Activated naive CD8-positive, alpha-beta T cell treated with anti-CD3 and anti-CD28 coated beads, Interleukin-2, amount 50 U/mL, for 16 hours (primary cell): Measurements from ENCODE around the gene UCP3.

Experiments
- DNase-seq: peaks from one replicate; pipeline ENCODE4 v3.0.0-alpha.2; 2020; ENCODE audit warnings: low read depth, low spot score

Gene UCP3, protein sequence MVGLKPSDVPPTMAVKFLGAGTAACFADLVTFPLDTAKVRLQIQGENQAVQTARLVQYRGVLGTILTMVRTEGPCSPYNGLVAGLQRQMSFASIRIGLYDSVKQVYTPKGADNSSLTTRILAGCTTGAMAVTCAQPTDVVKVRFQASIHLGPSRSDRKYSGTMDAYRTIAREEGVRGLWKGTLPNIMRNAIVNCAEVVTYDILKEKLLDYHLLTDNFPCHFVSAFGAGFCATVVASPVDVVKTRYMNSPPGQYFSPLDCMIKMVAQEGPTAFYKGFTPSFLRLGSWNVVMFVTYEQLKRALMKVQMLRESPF

DNA sequence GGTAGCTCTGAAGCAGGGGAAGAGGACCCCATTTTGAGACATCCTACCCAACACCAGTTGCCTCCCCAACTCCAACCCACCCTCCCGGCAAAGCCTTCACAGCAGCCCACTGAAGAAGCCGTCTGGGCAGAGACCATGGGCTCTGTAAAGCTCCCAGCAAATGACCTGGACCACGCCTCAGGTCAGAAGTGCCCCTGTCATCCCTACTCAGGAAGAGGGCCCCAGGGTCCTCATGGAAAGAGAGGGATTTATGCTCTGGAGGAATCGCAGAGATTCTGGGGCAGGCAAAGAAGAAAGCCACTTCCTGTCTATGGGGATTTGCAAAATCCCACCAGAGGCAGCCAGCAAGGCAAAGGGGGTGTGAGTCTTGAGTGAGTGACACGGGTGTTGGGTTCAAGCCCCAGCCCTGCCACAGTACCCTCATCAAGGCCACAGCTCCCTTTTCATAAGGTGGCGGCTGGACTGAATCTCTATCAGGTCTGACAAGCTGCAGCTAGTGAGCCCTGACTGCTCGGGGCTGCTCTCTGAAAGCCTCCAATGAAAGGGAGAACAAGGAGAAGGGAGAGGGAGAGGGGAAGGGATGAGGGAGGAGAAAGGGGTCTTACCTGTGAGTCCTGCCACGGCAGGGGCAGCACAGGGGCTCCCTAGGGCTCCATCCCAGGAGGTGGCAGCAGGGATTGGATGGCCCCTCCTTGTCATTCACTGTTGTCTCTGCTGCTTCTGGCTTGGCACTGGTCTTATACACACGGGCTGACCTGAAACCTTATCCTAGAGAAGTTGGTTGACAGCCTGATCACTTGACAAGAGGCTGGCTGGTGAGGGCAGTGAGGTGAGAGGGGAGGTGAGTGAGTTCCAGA is at the start of gene UCP3:
Gene UCP3 (minus strand): TSS at position 713 of the 857 bp plus-strand sequence. CDS start 2,043 bp downstream, outside the sequence.
- DNase-seq: no peak

DNA sequence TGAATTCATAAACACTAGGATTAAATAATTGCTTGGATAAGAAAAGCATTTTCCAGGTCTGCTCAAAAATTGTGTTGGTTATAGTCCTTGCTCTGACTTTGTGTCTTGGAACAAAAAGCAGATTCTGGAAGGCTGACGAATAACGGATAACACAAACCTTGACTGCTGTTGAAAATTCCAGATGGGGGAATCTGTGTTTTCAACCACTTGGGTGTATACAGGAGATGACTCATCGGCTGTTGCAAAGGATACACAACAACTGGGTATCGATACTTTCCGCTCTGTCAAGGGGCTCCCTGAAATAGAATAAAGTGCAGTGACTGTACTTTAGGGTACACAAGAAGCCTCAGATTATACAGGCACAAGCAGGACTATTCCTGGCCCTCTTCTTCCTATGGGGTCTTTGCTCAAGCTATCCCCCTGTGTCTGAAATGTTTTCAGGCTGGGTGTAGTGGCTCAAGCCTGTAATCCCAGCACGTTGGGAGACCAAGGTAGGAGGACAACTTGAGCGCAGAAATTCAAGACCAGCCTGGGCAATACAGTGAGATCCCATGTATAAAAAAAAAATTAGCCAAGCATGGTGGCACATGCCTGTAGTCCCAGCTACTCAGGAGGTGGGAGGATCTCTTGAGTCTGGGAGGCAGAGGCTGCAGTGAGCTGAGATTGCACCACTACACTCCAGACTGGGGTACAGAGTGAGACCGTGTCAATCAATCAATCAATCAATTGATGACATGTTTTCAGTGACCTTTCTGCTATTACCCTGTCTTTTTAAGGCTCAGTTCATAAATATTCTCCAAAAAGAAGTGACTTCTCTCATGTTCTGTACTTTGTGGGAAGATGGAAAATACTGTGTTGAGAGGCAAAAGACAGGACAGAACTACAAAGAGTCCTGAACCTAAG is 48.6 kb upstream of the UCP3 start:
- no peak for DNase-seq

DNA sequence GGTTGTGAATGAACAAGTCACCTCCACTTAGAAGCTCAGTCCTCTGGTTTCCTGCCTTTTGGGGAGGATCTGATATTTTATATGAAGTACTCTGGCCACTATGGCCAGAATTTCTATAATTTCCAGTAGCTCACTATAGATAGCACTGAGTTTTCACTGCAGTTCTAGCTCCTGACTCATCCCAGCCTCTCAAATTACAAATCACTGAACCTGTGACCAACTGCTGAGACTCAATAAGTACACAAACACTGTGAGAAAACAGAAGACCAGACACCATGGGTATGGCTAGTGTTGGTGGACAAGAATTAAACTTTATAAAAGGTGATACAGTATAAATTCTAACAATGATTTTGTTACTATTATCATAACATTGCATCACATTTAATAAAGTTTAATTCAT is 47.1 kb upstream of the UCP3 start:
- no peak for DNase-seq

DNA sequence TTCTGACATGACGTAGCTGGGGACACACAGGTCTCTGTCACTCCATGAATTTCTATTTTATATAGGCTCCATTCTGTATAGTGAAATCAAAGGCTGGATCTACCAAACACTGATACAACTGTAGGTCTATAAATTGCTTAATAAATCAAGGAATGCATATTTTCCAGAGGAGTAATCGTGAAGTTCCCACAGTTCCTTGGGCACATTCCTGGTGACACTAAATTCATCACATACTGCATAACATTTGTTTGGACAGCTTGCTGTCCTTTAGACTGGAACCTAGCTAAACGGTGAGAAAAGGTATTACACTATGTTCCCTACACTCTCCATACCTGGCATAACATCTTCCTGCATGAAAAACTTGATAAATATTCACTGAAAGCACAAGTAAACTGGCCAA is 41.6 kb upstream of the UCP3 start:
- DNase-seq: no peak

DNA sequence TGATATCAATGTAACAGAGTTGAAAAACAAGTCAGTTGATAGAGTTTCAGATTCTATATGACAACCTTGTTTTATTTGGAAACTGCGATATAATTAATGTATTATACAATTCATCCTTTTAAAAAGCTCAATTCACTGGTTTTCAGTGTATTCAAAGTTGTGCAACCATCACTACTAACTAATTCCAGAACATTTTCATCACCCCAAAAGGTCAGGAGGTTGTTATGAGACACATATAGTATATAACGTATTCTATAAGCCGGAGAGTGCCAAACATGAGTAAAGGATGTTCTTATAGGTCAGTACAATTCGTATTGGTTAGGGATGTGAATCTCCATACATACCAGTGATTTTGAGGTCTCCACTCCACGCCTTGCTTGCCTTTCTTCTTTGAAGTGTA is 40.1 kb upstream of the UCP3 start:
- no peak for DNase-seq

DNA sequence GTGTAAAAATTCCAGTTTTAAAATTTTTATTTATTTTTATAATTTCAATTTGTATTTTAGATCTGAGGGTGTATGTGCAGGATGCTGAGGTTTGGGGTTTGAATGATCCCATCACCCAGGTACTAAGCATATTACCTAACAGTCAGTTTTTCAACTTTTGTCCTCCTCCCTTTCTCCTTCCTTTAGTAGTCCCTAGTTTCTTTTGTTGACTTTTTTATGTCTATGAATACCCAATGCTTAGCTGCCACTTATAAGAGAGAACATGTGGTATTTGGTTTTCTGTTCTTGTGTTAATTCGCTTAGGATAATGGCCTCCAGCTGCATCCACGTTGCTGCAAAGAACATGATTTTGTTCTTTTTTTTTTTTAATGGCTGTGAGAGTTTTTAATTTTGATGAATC is 35.7 kb upstream of the UCP3 start:
- DNase-seq: no peak

DNA sequence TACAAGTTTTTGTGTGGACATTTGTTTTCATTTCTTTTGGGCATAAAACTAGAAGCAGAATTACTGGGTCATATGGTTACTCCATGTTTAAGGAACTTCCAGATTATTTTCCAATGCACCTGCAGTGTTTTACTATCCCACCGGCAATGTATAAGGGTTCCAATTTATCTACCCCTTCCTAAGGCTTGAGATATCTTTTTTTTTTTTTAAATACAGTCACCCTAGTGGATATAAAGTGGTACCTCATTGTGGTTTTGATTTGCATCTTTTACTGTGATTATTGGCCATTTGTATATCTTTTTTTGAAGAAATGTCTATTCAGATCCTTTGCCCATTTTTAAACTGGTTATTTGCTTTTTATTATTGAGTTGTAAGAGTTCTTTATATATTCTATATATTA is 34.6 kb upstream of the UCP3 start:
- no peak for DNase-seq

DNA sequence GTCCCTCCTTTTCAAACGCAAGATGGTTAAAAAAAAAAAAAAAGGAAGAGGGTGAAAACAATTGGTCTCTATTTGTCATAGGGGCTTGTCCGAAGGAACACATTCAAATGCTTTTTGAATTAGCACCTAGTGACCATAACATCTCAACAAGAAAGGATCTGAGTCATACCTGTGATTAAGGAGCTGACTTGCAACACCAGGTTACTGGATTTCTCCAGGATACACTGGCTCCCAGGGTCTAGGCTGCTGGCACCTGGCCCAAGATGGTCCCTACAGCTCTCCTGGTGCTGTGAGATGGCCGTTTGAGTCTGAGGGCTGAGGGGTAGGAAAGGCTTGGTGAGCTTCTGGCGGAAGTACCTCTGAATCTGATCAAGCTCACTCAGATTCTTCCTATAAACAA is 28.4 kb upstream of the UCP3 start:
- DNase-seq: no peak

DNA sequence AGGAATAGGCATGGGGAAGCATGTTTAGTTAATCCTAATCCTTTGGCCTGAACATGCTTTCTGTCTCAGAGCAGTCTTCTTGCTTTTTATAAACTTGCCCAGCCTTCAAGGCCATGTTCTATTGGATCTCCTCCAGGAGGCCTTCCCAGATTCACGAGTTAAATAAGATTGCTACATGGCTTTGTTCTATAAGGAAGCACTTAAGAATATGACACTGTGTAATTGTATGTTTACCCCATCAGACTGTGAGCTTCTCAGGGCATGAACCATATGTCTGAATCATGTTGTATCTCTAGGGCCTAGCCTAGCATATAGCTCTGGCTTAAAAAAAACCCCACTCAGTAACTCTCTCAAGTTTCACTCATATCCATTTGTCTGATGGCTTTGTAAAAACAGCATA is 26.4 kb upstream of the UCP3 start:
- no peak for DNase-seq

DNA sequence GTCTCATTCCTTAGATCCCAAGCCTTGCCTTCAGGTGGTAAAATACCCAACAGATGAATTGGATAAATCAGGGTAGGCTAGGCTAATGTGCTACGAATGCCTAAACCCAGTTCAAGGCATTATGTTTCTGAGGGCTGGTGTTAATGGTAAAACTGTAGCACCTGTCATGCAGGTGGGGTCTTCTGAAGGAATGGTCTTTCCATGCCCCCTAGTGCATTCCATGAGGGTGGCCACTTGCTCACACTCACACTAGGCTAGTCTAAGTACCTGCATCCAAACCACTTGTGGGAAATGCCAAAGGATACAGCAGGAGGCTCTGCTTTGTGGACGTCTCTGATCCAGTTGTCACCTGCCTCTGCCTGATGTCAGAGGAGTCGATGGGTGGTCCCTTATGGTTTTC is 24.2 kb upstream of the UCP3 start:
- DNase-seq: no peak

DNA sequence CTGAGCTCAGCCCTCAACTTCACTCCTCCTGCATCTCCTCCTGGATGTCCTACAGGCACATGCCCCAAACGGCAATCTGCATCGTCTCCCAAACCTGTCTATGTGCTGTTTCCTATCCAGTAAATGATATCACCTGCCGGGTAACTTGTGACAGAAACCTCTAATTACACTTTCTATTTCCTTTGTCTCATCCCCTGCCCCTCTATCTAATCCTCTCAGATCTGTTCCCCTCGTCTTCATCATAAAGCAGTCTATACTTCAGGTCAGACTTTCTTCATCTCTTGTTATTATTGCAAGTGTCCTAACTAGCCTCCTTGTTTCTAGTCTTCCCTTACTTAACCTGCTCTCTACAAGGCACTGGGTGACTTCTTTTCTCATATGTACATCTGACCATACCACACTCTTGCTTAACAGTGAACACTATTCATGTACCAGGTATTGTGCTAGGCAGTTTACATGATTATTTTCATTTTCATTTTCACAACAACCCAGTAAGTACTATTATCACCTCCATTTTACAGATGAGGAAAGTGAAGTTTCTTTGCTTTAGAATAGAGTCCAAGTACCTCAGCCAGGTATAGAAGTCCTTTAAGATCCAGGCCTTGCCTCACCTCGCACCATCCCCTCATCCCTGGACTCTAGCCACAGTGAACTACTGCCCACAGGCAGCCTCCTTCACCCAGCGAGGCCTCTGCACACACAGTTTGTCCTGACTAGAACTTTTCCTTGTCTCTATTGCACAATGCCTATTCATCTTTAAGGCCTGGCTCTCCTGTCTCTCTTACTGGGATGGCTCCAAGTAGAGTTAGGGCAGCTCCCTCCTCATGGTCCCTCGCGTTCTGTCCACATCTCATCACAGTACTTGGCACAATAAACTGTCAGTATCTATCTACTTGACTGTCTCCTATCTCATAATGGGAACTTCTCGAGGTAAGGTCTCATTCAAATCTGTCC is 22.1 kb upstream of the UCP3 start:
- no peak for DNase-seq

DNA sequence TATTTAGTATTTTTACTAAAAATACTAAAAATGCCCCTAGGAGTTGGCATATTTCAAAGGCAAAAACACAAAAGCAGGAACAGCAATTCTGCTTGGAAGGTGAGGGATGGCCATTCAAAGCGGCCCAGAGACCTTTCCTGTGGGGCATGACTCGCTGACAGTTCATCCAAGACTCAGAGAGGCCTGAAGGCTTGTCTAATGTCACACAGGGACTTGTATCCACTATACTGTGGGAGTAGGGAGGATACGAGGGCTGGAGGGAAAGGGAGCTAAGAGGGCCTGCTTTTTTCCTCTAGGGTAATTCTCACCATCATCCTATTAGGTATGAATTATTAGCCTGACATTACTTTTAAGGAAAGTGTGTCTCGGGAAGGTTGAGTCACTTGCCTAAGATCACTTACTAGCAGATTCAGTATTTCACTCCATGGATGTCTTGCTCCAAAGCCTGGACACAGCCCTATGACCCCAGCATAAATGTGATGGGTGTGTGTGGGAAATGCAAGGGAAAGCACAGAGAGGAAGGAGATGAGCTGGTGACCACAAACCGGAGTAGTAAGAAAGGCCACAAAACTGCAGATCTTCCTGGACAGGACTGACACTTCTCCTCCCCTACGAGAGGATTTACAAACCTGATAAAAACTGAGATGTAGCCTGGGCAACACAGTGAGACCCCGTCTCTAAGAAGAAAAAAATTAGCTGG is 16.7 kb upstream of the UCP3 start:
- DNase-seq: no peak

DNA sequence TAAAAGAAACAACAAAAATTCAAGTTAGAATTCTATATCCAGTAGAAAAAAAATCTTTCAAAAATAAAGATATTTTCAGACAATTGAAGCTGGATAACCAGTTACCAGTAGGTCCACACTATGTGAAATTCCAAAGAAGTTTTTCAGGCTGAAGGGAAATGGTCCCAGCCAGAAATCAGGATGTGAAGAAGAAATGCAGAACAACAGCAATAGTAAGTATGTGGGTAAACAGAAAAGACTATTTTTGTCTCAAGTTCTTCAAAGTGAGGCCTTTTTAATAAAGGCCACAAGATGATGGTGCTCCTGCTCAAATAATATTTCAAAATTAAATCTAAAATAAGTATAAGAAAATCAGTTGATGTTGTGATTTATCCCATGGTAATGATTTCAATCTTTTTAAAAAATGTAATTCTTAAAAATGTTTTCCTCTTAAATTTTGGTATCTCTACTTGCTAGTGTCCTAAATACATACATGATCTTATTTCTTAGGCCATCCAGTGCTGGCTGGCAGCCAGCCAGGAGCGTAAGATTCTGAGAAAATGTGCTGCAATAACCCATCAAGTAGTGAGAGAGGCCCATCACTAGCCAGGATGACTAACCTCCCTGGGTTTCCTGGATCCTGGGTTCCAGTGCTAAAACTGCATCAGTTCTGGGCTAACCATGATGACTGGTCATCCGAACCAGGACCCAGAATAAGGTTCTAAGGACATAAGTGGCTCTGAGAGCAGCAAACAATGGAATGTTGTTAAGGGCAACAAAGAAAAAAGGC is 15.6 kb upstream of the UCP3 start:
- no peak for DNase-seq

DNA sequence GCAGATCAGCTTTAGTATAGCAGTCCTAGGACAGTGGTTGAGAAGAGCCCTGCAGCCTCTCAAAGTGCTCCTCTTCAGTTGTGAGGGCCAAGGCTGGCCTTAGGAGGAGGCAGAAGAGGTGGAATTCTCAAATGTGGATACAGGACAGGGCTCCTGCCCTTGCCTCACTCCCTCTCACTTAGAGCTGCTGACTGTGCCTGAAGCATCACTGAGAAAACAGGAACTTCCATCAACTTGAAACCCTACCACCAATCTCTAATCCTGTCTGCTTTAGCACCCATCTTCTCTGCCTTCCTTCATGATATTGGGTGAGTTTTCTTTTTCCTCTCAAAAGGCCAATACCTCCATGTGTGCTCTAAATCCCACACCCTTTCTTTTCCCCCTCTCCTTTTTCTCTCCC is 14.4 kb upstream of the UCP3 start:
- no peak for DNase-seq

DNA sequence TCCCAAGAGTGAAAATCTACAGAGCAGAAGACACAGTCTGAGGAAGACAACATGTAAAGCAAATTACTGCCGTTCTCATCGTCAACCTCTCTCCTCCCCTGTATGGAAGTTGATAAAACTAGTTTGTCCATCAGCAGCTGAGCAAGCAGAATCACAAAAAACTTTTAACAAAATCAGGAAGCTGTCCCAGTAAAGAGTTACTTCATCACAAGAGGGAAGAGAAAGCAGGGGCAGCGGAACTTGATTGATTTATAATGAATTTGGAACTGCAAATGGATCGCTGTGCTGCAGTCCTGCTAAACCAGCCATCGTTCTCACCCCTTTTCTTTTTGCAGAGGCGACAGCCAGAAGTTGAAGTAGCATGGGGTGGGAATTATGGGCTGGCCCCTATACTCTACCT is 13.7 kb upstream of the UCP3 start:
- no peak for DNase-seq

DNA sequence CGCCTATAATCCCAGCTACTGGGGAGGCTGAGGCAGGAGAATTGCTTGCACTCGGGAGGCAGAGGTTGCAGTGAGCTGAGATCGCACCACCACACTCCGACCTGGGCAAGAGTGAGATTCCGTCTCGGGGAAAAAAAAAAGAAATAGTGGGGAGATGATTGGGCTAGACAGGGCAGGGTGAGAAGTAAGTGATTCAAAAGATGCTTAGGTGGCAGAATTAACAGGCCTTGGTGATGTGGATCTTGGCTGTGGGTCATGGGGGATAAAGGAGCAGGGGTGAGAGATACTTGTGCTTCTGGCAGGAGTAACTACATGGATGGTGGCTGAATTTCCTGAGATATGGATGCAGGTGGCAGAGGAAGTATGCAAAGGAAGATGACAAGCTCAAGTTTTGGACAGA is 13.1 kb upstream of the UCP3 start:
- DNase-seq: no peak

DNA sequence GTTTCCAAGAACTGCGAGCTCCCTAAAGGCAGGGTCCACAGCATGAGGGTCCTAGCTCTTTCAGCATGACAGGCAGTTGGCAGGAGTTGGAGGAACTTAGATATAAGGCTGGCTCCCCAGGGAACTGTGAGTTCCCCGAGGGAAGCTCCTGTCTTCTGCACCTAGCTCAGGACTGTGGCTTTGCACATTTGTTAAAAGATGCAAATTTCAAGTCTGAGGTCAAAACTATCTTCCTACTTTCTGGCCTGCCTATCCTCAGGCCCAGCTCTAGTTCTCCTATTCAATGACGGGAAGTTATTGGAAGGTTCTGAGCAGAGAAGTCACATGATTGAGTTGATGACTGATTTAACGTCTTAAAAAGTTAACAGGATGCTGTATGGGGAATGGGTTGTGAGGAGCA is 11.7 kb upstream of the UCP3 start:
- DNase-seq: no peak

DNA sequence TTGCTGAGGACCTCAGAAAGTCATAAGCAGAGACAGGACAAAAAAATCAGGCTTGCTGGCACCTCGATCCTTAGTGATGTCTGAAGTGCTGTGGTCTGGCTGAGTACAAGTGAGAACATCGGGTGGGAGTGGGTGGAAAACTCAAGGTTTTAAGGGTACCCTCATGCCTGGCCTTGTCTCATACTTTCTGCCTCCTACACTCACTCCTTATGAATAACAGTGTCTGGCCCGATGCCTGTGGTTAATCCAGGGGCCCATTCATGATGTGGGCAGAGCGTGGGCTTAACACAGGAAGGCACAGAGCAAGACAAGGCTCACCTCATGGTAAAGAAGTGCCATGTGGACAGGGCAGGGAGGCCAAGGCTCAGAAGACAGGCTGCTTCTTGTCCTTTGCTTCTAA is 11.0 kb upstream of the UCP3 start:
- no peak for DNase-seq

DNA sequence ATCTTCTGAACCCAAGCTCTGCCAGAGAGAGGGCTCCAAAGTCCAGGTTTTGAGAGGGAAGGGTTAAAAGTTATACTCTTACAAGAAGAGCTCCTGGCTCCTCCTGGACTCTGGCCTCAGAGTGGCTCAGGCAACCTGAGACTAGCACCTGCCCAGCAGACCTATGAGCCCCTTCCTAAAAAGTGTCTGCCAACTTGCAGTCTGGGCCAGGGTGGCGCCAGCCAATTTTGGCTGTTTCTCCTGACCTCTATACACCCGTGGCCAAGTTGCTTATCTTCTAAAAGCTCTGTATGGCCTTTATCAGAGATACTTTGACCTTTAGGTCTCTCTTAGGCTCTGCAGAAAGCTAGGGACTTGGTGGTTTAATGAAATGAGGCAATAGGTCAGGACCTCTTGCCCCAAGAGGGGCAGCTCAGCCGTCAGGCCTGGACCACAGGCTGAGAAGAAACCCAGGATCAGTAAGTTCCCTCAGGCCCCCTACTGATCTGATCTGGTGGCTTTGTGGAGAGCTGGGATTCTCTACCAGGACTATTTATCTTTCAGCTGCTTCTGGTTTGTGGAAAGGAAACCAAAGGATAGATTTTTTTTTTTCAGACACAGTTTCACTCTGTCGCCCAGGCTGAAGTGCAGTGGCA is 10.3 kb upstream of the UCP3 start:
- no peak for DNase-seq
